ENCODE results near the gene FIBP. TPM values are rescaled to one million over a fixed set of nuclear protein-coding genes. Genes with fewer than 3 reads are reported as not detected.

Gene FIBP
- polyA plus RNA-seq, 4 donors: 57.6 to 131 (median 86.9) TPM

DNA sequence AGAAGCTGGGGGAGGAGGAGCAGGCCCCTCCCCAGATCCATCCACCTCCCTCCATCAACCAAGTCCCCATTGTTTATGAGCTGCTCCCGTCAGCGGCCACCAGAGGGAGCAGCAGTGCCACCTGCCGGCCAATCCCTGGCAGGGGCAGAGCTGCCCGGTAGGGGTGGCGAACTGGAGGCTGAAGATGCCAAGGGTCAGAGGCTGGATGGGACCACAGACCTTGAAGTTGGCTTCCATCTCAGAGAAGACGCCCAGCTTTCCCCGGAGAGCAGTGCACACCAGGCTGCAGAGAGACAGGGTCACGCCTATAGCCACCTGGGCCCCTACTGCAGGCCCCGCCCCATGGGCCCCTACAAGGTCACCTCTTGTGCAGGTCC is 3.6 kb downstream of the FIBP start:
- peaks cover 0 to 69% (median 13%) of the 10 kb centered on the region in 3 donors for H3K36me3 ChIP-seq (ENCODE audit: control insufficient read depth in 3 of 3, insufficient read depth in 2 of 3, low read depth in 1 of 3, low read length in 3 of 3)
- peak overlapping the region in 1 of 3 donors; percentile 4 for H3K27ac ChIP-seq (ENCODE audit: low read depth in 1 of 3, low read length in 2 of 3)
- WGBS, 3 donors: 12 to 20% (median 15%) methylated on average over 9 of the region's 9 CpGs
- H3K27me3 ChIP-seq (ENCODE audit: control insufficient read depth in 3 of 3, insufficient read depth in 3 of 3, low read length in 3 of 3): peaks cover 0 to 8% (median 0%) of the 10 kb centered on the region in 3 donors
- H3K4me3 ChIP-seq (ENCODE audit: low read depth in 1 of 3, low read length in 3 of 3): no peak overlapping the region
- no peak for FAIRE-seq
- peaks cover 8 to 41% (median 11%) of the 10 kb centered on the region in 3 donors for H3K4me1 ChIP-seq (ENCODE audit: control insufficient read depth in 3 of 3, insufficient read depth in 2 of 3, low read depth in 1 of 3, low read length in 2 of 3)
- H3K9me3 ChIP-seq (ENCODE audit: control insufficient read depth in 2 of 2, insufficient read depth in 1 of 2, low read depth in 1 of 2, low read length in 1 of 2): no peaks in the 10 kb centered on the region
- peak; percentile 74 to 85 for DNase-seq

DNA sequence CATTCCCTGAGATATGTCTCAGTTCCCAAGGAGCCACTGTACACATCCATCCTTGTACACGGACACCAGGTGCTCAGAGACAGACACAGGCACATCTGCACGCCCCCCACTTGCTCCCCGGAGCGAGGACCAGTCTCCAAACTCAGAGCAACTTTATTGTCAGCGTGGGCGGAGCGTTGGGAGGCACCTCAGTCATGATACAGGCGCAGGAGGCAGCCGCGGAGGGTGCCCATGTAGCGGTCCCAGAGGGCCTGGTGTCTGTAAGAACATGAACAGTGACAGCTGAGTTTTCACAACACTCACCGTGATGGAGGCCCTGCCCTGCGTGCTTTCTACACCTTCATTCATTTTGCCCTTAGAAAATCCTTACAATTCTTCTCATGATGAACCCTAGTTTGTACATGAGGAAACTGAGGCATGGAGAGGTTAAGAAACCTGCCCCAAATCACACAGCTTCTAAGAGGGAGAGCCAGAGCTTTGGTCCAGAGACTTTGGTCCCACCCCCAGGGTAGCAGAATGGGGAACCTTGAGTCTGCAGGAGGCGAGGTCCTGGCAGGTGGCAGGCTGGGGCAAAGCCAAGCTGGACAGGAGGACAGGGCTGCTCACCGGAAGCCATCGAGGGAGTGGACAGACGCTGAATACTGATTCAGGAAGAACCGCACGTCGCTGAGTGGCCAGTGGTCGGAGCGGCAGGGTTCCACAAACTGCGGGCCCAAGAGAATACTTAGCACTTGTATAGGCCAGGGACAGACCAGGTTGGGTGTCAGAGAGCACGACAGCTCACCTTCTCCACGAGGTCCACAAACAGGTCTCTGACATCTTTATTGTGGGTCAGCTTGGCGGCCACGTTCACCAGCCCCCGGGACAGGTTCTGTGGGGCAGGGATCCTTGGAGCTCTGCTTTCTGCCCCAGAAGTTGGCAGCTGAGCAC is 4.2 kb downstream of the FIBP start:
- peaks cover 0 to 2% (median 0%) of the 10 kb centered on the region in 3 donors for H3K27me3 ChIP-seq (ENCODE audit: control insufficient read depth in 3 of 3, insufficient read depth in 3 of 3, low read length in 3 of 3)
- FAIRE-seq (no peak), DNase-seq (no peak)
- no peaks in the 10 kb centered on the region for H3K9me3 ChIP-seq (ENCODE audit: control insufficient read depth in 2 of 2, insufficient read depth in 1 of 2, low read depth in 1 of 2, low read length in 1 of 2)
- H3K36me3 ChIP-seq (ENCODE audit: control insufficient read depth in 3 of 3, insufficient read depth in 2 of 3, low read depth in 1 of 3, low read length in 3 of 3): peaks cover 0 to 69% (median 13%) of the 10 kb centered on the region in 3 donors
- WGBS, 3 donors: 81 to 87% (median 83%) methylated on average over 28 of the region's 28 CpGs
- peaks cover 8 to 35% (median 9%) of the 10 kb centered on the region in 3 donors for H3K4me1 ChIP-seq (ENCODE audit: control insufficient read depth in 3 of 3, insufficient read depth in 2 of 3, low read depth in 1 of 3, low read length in 2 of 3)
- H3K27ac ChIP-seq (ENCODE audit: low read depth in 1 of 3, low read length in 2 of 3): no peak overlapping the region
- H3K4me3 ChIP-seq (ENCODE audit: low read depth in 1 of 3, low read length in 3 of 3): no peak overlapping the region

DNA sequence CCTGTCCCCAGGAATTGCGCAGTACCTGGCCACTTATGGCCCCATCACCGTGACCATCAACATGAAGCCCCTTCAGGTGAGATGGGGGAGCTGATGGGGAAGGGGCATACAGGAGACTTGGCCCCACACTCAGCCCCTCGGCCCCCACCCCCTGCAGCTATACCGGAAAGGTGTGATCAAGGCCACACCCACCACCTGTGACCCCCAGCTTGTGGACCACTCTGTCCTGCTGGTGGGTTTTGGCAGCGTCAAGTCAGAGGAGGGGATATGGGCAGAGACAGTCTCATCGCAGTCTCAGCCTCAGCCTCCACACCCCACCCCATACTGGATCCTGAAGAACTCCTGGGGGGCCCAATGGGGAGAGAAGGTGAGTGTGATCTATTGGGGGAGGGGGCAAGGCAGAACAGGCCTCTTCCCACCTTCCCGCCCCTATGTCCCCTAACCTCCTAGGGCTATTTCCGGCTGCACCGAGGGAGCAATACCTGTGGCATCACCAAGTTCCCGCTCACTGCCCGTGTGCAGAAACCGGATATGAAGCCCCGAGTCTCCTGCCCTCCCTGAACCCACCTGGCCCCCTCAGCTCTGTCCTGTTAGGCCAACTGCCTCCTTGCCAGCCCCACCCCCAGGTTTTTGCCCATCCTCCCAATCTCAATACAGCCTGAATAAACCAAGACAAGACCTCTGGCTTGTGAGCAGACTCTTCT is 5.1 kb downstream of the FIBP start:
- no peak for FAIRE-seq
- peaks cover 0 to 69% (median 13%) of the 10 kb centered on the region in 3 donors for H3K36me3 ChIP-seq (ENCODE audit: control insufficient read depth in 3 of 3, insufficient read depth in 2 of 3, low read depth in 1 of 3, low read length in 3 of 3)
- WGBS, 3 donors: 92 to 94% (median 94%) methylated on average over 12 to 13 of the region's 13 CpGs
- peaks cover 8 to 30% (median 9%) of the 10 kb centered on the region in 3 donors for H3K4me1 ChIP-seq (ENCODE audit: control insufficient read depth in 3 of 3, insufficient read depth in 2 of 3, low read depth in 1 of 3, low read length in 2 of 3)
- no peak for DNase-seq
- no peaks in the 10 kb centered on the region for H3K27me3 ChIP-seq (ENCODE audit: control insufficient read depth in 3 of 3, insufficient read depth in 3 of 3, low read length in 3 of 3)
- H3K27ac ChIP-seq (ENCODE audit: low read depth in 1 of 3, low read length in 2 of 3): no peak overlapping the region
- H3K4me3 ChIP-seq (ENCODE audit: low read depth in 1 of 3, low read length in 3 of 3): no peak overlapping the region
- H3K9me3 ChIP-seq (ENCODE audit: control insufficient read depth in 2 of 2, insufficient read depth in 1 of 2, low read depth in 1 of 2, low read length in 1 of 2): no peaks in the 10 kb centered on the region

DNA sequence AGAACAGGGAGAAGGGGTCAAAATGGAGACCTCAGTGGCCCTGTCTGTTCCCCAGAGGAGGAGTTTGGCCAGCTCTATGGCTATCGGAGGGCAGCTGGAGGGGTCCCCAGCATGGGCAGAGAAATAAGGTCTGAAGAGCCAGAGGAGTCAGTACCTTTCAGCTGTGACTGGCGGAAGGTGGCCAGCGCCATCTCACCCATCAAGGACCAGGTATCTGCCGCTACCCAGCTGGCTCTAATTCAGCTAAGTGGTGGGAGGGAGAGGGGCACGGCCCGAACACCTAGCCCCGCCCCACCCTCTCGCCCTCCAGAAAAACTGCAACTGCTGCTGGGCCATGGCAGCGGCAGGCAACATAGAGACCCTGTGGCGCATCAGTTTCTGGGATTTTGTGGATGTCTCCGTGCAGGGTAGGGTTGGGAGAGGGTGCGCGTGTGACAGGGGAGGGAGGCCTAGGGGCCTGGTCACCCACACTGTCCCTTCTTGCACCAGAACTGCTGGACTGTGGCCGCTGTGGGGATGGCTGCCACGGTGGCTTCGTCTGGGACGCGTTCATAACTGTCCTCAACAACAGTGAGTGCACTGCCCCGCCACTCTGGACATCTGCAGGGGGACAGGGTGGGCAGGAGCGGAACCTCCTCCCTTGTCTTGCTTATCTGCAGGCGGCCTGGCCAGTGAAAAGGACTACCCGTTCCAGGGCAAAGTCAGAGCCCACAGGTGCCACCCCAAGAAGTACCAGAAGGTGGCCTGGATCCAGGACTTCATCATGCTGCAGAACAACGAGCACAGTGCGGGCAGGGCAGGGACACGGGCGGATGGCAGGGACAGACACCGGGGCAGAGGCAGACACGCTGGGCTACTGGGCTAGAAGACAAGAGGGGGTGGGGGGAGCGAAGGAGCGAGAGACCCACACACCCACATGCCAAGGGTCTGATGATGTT is 5.9 kb downstream of the FIBP start:
- H3K4me1 ChIP-seq (ENCODE audit: control insufficient read depth in 3 of 3, insufficient read depth in 2 of 3, low read depth in 1 of 3, low read length in 2 of 3): peaks cover 4 to 25% (median 5%) of the 10 kb centered on the region in 3 donors
- 88 to 93% (median 92%) methylated on average over 30 of the region's 30 CpGs for WGBS, 3 donors
- H3K9me3 ChIP-seq (ENCODE audit: control insufficient read depth in 2 of 2, insufficient read depth in 1 of 2, low read depth in 1 of 2, low read length in 1 of 2): no peaks in the 10 kb centered on the region
- FAIRE-seq (no peak), DNase-seq (no peak)
- H3K27me3 ChIP-seq (ENCODE audit: control insufficient read depth in 3 of 3, insufficient read depth in 3 of 3, low read length in 3 of 3): no peaks in the 10 kb centered on the region
- H3K36me3 ChIP-seq (ENCODE audit: control insufficient read depth in 3 of 3, insufficient read depth in 2 of 3, low read depth in 1 of 3, low read length in 3 of 3): peaks cover 0 to 68% (median 13%) of the 10 kb centered on the region in 3 donors
- H3K4me3 ChIP-seq (ENCODE audit: low read depth in 1 of 3, low read length in 3 of 3): no peak overlapping the region
- no peak overlapping the region for H3K27ac ChIP-seq (ENCODE audit: low read depth in 1 of 3, low read length in 2 of 3)

DNA sequence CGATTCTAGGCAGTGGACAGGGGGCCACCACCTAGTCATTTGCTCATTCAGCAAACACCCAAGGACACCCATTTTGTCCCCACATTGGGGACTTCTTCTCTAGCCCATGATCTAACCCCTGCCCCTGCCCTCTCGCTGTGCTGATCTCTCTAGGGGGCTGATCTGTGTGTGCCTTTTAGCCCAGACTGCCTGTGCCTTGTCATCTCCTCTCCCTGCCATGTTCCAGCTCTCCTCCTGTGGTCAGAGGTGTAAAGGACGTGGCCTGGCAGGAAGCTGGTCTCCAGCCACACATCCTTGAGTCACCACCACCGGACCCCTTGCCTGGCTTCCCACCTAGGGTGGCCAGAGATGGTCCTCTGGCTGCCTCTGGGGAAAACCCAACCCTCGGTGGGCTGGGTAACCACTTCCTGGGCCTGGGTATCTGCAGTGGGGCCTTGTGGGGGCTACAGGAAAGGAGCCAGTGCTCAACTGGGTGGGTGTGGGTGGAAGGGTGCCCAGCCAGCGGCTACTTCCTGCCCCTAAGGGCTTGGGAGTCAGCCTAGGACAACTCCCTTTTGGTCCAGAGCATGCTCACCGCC is 7.3 kb downstream of the FIBP start:
- Histone ChIP-seq H3K4me3 (ENCODE audit: low read depth in 1 of 3, low read length in 3 of 3) (no peak overlapping the region), H3K9me3 (ENCODE audit: control insufficient read depth in 2 of 2, insufficient read depth in 1 of 2, low read depth in 1 of 2, low read length in 1 of 2) (no peaks in the 10 kb centered on the region), H3K4me1 (ENCODE audit: control insufficient read depth in 3 of 3, insufficient read depth in 2 of 3, low read depth in 1 of 3, low read length in 2 of 3) (peaks cover 0 to 11% (median 2%) of the 10 kb centered on the region in 3 donors), H3K36me3 (ENCODE audit: control insufficient read depth in 3 of 3, insufficient read depth in 2 of 3, low read depth in 1 of 3, low read length in 3 of 3) (peaks cover 0 to 58% (median 13%) of the 10 kb centered on the region in 3 donors), H3K27ac (ENCODE audit: low read depth in 1 of 3, low read length in 2 of 3) (peak overlapping the region in 1 of 3 donors; percentile 25), H3K27me3 (ENCODE audit: control insufficient read depth in 3 of 3, insufficient read depth in 3 of 3, low read length in 3 of 3) (no peaks in the 10 kb centered on the region)
- DNase-seq: no peak
- no peak for FAIRE-seq
- WGBS, 3 donors: 61 to 83% (median 69%) methylated on average over 7 of the region's 7 CpGs

- no peaks in the 10 kb centered on the region for H3K9me3 ChIP-seq (ENCODE audit: control insufficient read depth in 2 of 2, insufficient read depth in 1 of 2, low read depth in 1 of 2, low read length in 1 of 2)
- H3K36me3 ChIP-seq (ENCODE audit: control insufficient read depth in 3 of 3, insufficient read depth in 2 of 3, low read depth in 1 of 3, low read length in 3 of 3): peaks cover 0 to 49% (median 13%) of the 10 kb centered on the region in 3 donors
- DNase-seq (no peak), FAIRE-seq (no peak)
- H3K4me3 ChIP-seq (ENCODE audit: low read depth in 1 of 3, low read length in 3 of 3): no peak overlapping the region
- no peak overlapping the region for H3K27ac ChIP-seq (ENCODE audit: low read depth in 1 of 3, low read length in 2 of 3)
- 61 to 75% (median 64%) methylated on average over 7 of the region's 7 CpGs for WGBS, 3 donors
- no peaks in the 10 kb centered on the region for H3K27me3 ChIP-seq (ENCODE audit: control insufficient read depth in 3 of 3, insufficient read depth in 3 of 3, low read length in 3 of 3)
- peaks cover 0 to 4% (median 2%) of the 10 kb centered on the region in 3 donors for H3K4me1 ChIP-seq (ENCODE audit: control insufficient read depth in 3 of 3, insufficient read depth in 2 of 3, low read depth in 1 of 3, low read length in 2 of 3)
These were observed 8.2 kb downstream of the FIBP start for GRCh38 chr11:65880027-65880426.

DNA sequence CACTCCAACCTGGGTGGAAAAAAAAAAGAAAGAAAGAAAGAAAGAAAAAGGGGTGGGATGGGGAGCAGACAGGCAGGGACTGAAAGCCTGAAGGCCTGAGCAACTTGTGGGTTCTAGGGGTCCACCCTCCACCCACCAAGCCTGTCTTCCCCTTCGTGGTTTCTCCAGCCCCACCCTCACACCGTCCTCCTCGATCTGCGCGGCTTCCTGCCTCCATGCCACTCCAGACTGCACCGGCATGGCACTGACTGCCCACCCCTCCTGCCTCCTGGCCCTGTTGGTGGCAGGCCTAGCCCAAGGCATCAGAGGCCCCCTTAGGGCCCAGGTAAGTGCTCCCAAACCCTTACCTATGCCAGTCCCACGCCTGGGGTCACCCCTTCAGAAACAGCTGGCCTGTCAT is 8.7 kb downstream of the FIBP start, which contains the start of gene CTSW:
Gene CTSW, plus strand, starts transcription at position 221 of the 400 bp plus-strand sequence. Its CDS starts 18 bp downstream, at position 239.
- peaks cover 0 to 44% (median 13%) of the 10 kb centered on the region in 3 donors for H3K36me3 ChIP-seq (ENCODE audit: control insufficient read depth in 3 of 3, insufficient read depth in 2 of 3, low read depth in 1 of 3, low read length in 3 of 3)
- no peaks in the 10 kb centered on the region for H3K27me3 ChIP-seq (ENCODE audit: control insufficient read depth in 3 of 3, insufficient read depth in 3 of 3, low read length in 3 of 3)
- no peak for DNase-seq
- H3K27ac ChIP-seq (ENCODE audit: low read depth in 1 of 3, low read length in 2 of 3): peak within 1 kb of the TSS in 1 of 3 donors; percentile 25
- H3K9me3 ChIP-seq (ENCODE audit: control insufficient read depth in 2 of 2, insufficient read depth in 1 of 2, low read depth in 1 of 2, low read length in 1 of 2): no peaks in the 10 kb centered on the region
- FAIRE-seq: no peak
- H3K4me3 ChIP-seq (ENCODE audit: low read depth in 1 of 3, low read length in 3 of 3): no peak within 1 kb of the TSS
- H3K4me1 ChIP-seq (ENCODE audit: control insufficient read depth in 3 of 3, insufficient read depth in 2 of 3, low read depth in 1 of 3, low read length in 2 of 3): no peaks in the 10 kb centered on the region
- 33 to 65% (median 56%) methylated on average over 7 of the region's 7 CpGs for WGBS, 3 donors
